ENCODE data around the gene ALCAM.

GRCh38 chr3:105493305-105493892 lies 126.7 kb downstream of the ALCAM start:
- TF ChIP-seq, protein P1, sequence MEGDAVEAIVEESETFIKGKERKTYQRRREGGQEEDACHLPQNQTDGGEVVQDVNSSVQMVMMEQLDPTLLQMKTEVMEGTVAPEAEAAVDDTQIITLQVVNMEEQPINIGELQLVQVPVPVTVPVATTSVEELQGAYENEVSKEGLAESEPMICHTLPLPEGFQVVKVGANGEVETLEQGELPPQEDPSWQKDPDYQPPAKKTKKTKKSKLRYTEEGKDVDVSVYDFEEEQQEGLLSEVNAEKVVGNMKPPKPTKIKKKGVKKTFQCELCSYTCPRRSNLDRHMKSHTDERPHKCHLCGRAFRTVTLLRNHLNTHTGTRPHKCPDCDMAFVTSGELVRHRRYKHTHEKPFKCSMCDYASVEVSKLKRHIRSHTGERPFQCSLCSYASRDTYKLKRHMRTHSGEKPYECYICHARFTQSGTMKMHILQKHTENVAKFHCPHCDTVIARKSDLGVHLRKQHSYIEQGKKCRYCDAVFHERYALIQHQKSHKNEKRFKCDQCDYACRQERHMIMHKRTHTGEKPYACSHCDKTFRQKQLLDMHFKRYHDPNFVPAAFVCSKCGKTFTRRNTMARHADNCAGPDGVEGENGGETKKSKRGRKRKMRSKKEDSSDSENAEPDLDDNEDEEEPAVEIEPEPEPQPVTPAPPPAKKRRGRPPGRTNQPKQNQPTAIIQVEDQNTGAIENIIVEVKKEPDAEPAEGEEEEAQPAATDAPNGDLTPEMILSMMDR (IDR thresholded peaks at IDR 0.05) = no peak
- no peak for TF ChIP-seq POLR2AphosphoS5 (IDR thresholded peaks at IDR 0.05; ENCODE audit: insufficient read depth in 1 of 2, low read depth in 1 of 2)
